Measurements from ENCODE around the gene NFRKB. TPM values are rescaled to one million over a fixed set of nuclear protein-coding genes. Genes with fewer than 3 reads are reported as not detected.
A peak's percentile ranks its signal among the peaks of the same experiment; 100 is the strongest.

The NFRKB gene
- total and polyA plus RNA-seq, 4 donors: 8.1 to 31.9 (median 17.5) TPM

DNA sequence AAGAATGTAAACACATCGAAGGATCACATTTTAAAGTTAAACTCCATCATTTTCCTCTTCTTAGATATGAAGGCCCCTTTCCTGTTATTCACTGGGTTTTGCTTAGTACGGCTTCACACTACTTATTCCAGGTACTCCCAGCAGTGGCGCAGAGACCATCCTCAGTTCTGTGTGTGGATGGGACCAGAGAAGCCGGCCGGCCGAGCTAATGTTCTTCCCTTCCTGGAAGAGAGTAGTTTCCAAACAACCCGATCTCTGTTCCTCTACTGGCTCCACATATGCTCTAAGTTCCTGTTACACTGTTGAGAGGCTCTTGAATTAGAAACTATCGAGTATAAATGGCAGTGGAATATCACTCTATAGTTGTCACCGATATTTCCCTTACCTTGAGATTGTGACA, 684 bp upstream of the NFRKB start:
- H3K4me1 ChIP-seq (ENCODE audit: control insufficient read depth in 5 of 5, insufficient read depth in 5 of 5, low read length in 5 of 5): peaks cover 1 to 18% (median 8%) of the 10 kb centered on the region in 5 donors
- peak overlapping the region in 1 of 2 donors; percentile 91 for H3K27ac ChIP-seq (ENCODE audit: low read depth in 1 of 2, low read length in 1 of 2)
- H3K36me3 ChIP-seq (ENCODE audit: control insufficient read depth in 4 of 4, insufficient read depth in 4 of 4, low read length in 4 of 4): peaks cover 5 to 19% (median 10%) of the 10 kb centered on the region in 4 donors
- TF ChIP-seq, protein P1, sequence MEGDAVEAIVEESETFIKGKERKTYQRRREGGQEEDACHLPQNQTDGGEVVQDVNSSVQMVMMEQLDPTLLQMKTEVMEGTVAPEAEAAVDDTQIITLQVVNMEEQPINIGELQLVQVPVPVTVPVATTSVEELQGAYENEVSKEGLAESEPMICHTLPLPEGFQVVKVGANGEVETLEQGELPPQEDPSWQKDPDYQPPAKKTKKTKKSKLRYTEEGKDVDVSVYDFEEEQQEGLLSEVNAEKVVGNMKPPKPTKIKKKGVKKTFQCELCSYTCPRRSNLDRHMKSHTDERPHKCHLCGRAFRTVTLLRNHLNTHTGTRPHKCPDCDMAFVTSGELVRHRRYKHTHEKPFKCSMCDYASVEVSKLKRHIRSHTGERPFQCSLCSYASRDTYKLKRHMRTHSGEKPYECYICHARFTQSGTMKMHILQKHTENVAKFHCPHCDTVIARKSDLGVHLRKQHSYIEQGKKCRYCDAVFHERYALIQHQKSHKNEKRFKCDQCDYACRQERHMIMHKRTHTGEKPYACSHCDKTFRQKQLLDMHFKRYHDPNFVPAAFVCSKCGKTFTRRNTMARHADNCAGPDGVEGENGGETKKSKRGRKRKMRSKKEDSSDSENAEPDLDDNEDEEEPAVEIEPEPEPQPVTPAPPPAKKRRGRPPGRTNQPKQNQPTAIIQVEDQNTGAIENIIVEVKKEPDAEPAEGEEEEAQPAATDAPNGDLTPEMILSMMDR (IDR thresholded peaks at IDR 0.05; ENCODE audit: control extremely low read depth, extremely low read depth): no peak
- ATAC-seq (ENCODE audit: insufficient read depth, low FRiP score): no peak
- 29 to 35% methylated on average over 9 of the region's 9 CpGs for WGBS, 2 donors
- peak overlapping the region in 1 of 2 donors; percentile 69 for H3K9ac ChIP-seq (ENCODE audit: insufficient read depth in 1 of 2, low read length in 2 of 2)
- H3K27me3 ChIP-seq (ENCODE audit: control insufficient read depth in 3 of 3, insufficient read depth in 3 of 3, low read length in 2 of 3): no peaks in the 10 kb centered on the region
- peak overlapping the region; percentile 99 for H3K4me3 ChIP-seq
- no peak for DNase-seq
- no peaks in the 10 kb centered on the region for H3K9me3 ChIP-seq (ENCODE audit: control insufficient read depth in 4 of 4, insufficient read depth in 3 of 4, low read length in 3 of 4)

DNA sequence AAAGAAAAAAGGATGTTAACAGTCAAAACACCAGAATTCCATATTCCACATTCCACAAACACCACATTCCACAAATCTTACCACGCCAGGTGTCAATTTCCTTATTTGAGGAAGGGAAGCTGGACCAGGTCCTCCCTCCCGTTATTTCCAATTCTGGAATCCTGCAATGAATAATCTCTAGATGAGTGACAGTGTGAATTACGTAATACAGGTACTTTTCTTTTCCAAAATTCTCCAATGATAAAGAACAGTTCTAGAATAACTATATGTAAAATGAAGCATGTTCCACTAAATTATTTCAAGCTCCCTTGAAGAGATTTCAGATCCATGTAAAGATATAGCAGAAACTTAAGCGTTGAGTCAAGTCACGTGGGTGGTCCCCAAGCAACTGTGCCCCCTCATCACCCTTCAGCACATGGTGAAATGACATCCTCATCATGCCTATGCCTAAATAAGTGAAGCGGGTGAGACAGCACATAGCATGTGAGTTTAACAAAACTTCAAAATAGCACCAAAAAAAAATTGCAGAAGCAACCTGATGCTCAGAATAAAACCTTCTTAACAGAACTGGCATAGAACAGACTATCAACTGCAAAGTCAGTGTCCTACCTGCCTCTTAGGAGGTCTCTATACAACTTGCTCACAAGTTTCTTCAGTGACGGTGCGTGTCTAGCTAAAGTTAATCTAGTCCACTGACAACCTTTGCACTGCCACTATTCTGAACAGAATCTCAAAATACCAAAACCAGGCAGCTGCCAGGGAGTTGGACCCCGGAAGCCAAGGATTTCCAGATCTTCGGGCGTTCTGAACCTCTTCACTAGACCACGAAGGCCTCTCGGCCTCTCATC, 876 bp downstream of the NFRKB start:
- Histone ChIP-seq H3K36me3 (ENCODE audit: control insufficient read depth in 4 of 4, insufficient read depth in 4 of 4, low read length in 4 of 4) (peaks cover 7 to 27% (median 10%) of the 10 kb centered on the region in 4 donors), H3K9ac (ENCODE audit: insufficient read depth in 1 of 2, low read length in 2 of 2) (peak overlapping the region; percentile 14 to 63), H3K27me3 (ENCODE audit: control insufficient read depth in 3 of 3, insufficient read depth in 3 of 3, low read length in 2 of 3) (no peaks in the 10 kb centered on the region), H3K27ac (ENCODE audit: low read depth in 1 of 2, low read length in 1 of 2) (peak overlapping the region; percentile 76 to 91), H3K4me3 (peak overlapping the region; percentile 99), H3K9me3 (ENCODE audit: control insufficient read depth in 4 of 4, insufficient read depth in 3 of 4, low read length in 3 of 4) (no peaks in the 10 kb centered on the region), H3K4me1 (ENCODE audit: control insufficient read depth in 5 of 5, insufficient read depth in 5 of 5, low read length in 5 of 5) (peaks cover 1 to 18% (median 8%) of the 10 kb centered on the region in 5 donors)
- TF ChIP-seq, protein P1 (IDR thresholded peaks at IDR 0.05; ENCODE audit: control extremely low read depth, extremely low read depth): no peak
- peak in 1 of 3 donors; percentile 3 for DNase-seq
- peak; percentile 3 for ATAC-seq (ENCODE audit: insufficient read depth, low FRiP score)
- WGBS, 2 donors: 24 to 25% methylated on average over 13 of the region's 13 CpGs

DNA sequence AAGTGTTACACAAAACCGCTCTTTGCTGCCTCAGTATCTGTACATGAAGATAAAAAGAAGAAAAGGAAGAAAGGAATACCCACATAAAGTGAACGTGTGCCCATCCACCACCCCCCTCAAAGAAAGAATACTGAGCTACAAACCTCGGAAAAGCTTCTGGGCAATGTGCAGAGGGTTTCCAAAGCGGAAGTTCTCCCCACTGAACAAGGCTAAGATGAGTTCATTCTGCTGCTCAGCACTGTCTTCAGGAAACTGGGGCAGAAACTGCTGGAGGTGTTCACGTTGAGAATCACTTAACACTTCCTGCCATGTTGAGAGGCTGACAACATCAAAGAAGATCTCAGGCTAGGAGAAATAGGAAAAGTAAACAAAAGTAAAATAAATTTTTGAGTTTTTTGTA, 6.9 kb downstream of the NFRKB start:
- Histone ChIP-seq H3K4me1 (ENCODE audit: control insufficient read depth in 5 of 5, insufficient read depth in 5 of 5, low read length in 5 of 5) (peaks cover 0 to 1% (median 0%) of the 10 kb centered on the region in 5 donors), H3K4me3 (no peak overlapping the region), H3K27me3 (ENCODE audit: control insufficient read depth in 3 of 3, insufficient read depth in 3 of 3, low read length in 2 of 3) (no peaks in the 10 kb centered on the region), H3K9me3 (ENCODE audit: control insufficient read depth in 4 of 4, insufficient read depth in 3 of 4, low read length in 3 of 4) (no peaks in the 10 kb centered on the region), H3K9ac (ENCODE audit: insufficient read depth in 1 of 2, low read length in 2 of 2) (no peak overlapping the region), H3K27ac (ENCODE audit: low read depth in 1 of 2, low read length in 1 of 2) (no peak overlapping the region), H3K36me3 (ENCODE audit: control insufficient read depth in 4 of 4, insufficient read depth in 4 of 4, low read length in 4 of 4) (peaks cover 35 to 56% (median 45%) of the 10 kb centered on the region in 4 donors)
- TF ChIP-seq, protein P1 (IDR thresholded peaks at IDR 0.05; ENCODE audit: control extremely low read depth, extremely low read depth): no peak
- no peak for ATAC-seq (ENCODE audit: insufficient read depth, low FRiP score)
- WGBS, 2 donors: 73 to 79% methylated on average over 5 of the region's 5 CpGs
- DNase-seq: no peak
